BE2C (cell line): ENCODE results near the gene HDAC8.

Experiments
- DNase-seq: peaks from one replicate; pipeline ENCODE4 v3.0.0-alpha.2; 2020
- H3K27me3 ChIP-seq: fragments of 250-450 bp; sonication (Bioruptor Pico); 2 replicates; pipeline ENCODE4 v1.5.1; 2020; ENCODE audit warnings: mild to moderate bottlenecking
- H3K36me3 ChIP-seq: fragments of 250-450 bp; sonication (Bioruptor Pico); 2 replicates; pipeline ENCODE4 v1.5.1; 2020; ENCODE audit warnings: mild to moderate bottlenecking
- H3K4me1 ChIP-seq: fragments of 250-450 bp; sonication (Bioruptor Pico); 2 replicates; pipeline ENCODE4 v1.5.1; 2020
- H3K4me3 ChIP-seq: 2 replicates; pipeline ENCODE4 v1.5.1; 2011; ENCODE audit warnings: low read depth, low read length
- H3K9me3 ChIP-seq: fragments of 250-450 bp; sonication (Bioruptor Pico); 2 replicates; pipeline ENCODE4 v1.5.1; 2020
- TF ChIP-seq, protein P1 (sequence below): IDR thresholded peaks from 2 replicates; pipeline ENCODE4 v1.5.1; 2012; ENCODE audit warnings: mild to moderate bottlenecking, low read depth, low read length

HDAC8 gene

DNA sequence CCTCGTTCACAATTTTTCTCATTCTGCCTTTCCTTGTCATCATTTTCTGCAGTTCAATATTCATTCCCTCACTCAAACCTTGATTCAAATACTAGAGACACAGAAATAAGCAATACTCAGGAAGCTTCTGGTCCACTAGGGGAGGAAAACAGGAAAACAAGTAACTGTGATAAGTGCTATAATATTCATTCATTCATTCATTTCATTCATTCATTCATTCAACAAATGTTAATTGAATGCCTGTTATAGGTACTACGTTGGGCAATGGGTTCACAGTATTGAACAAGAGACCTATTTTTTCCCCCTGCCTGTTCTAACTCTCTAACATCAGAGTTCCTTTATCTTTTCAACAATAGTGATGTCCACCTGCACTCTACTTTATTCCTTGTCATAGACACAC lies 104.0 kb downstream of the HDAC8 start:
- no peak for DNase-seq
- Histone ChIP-seq H3K36me3 (no peaks in the 10 kb centered on the region), H3K9me3 (no peaks in the 10 kb centered on the region), H3K4me3 (no peak overlapping the region), H3K27me3 (no peaks in the 10 kb centered on the region), H3K4me1 (no peaks in the 10 kb centered on the region)
- TF ChIP-seq, protein P1, sequence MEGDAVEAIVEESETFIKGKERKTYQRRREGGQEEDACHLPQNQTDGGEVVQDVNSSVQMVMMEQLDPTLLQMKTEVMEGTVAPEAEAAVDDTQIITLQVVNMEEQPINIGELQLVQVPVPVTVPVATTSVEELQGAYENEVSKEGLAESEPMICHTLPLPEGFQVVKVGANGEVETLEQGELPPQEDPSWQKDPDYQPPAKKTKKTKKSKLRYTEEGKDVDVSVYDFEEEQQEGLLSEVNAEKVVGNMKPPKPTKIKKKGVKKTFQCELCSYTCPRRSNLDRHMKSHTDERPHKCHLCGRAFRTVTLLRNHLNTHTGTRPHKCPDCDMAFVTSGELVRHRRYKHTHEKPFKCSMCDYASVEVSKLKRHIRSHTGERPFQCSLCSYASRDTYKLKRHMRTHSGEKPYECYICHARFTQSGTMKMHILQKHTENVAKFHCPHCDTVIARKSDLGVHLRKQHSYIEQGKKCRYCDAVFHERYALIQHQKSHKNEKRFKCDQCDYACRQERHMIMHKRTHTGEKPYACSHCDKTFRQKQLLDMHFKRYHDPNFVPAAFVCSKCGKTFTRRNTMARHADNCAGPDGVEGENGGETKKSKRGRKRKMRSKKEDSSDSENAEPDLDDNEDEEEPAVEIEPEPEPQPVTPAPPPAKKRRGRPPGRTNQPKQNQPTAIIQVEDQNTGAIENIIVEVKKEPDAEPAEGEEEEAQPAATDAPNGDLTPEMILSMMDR = no peak

DNA sequence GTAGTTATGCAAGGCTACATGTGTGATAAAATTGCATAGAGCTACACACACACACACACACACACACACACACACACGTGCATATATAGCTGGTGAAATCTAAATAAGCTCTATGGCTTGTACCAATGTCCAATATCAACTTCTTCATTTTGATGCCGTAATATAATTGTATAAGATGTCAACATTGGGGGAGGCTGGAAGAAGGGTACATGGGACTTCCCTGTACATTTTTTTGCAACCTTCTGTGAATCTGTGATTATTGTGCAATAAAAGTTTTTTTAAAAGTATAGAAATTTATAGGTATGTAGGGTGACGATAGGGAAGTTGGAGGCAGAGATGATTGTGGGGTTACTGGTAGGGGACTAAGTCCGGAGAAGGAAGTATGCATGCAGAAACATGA lies 105.5 kb downstream of the HDAC8 start:
- TF ChIP-seq, protein P1 = no peak
- Histone ChIP-seq H3K9me3 (no peaks in the 10 kb centered on the region), H3K36me3 (no peaks in the 10 kb centered on the region), H3K4me1 (no peaks in the 10 kb centered on the region), H3K4me3 (no peak overlapping the region), H3K27me3 (no peaks in the 10 kb centered on the region)
- no peak for DNase-seq

DNA sequence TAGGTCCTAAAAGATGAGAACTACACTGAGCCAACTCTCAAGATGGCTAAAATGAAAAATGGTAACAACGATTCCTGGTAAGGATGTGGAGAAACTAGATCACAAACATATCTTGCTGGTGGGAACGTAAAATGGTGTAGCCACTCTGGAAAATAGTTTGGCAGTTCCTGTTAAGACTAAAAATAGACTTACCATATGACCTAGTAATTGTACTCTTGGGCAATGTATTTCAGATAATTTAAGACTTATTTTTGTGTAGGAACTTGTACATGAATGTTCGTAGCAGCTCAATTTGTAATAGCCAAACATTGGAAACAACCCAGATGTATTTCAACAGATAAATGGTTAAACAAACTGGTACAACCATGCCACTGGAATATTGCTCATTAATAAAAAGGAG lies 106.2 kb downstream of the HDAC8 start:
- DNase-seq = no peak
- Histone ChIP-seq H3K27me3 (no peaks in the 10 kb centered on the region), H3K9me3 (no peaks in the 10 kb centered on the region), H3K36me3 (no peaks in the 10 kb centered on the region), H3K4me1 (no peaks in the 10 kb centered on the region), H3K4me3 (no peak overlapping the region)
- TF ChIP-seq, protein P1 = no peak

DNA sequence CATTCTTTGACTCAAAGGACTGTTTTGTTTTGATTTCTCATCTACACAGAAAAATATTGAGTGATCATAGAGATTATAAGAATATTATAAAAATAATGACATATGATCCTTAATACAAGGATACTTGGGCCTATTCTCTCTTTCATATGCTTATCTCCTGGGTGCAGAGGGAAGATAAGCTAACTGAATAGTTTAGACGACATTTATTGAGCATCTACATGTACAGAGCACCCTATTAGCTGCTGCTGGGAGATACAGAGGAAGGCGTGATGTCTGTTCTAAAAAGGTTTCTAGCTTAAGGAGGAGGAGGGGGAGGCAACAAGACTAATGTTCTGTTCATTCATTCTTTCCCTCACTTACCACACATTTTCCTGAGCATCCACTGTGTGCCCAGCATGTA lies 106.8 kb downstream of the HDAC8 start:
- Histone ChIP-seq H3K27me3 (no peaks in the 10 kb centered on the region), H3K4me1 (no peaks in the 10 kb centered on the region)
- TF ChIP-seq, protein P1 = no peak

DNA sequence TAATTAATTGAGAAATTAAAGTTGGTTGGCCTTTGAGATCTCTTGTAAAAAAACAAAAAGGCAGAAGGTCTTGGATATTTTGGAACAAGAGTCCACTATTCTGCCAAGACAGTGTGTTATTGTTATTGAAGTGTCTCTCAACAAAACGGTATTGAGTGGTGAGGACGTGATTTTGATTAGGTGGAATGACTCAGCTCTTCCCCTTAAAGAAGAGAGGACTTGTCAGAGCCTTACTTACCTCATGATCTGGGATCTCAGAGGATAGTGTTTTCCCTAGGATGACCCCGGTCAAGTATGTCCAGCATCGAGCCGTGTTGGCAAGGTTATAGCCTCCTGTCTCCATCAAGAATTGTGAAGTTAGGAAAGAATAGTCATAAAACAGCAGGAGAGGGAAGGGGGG lies 110.9 kb downstream of the HDAC8 start:
- Histone ChIP-seq H3K4me1 (no peaks in the 10 kb centered on the region), H3K27me3 (no peaks in the 10 kb centered on the region), H3K9me3 (no peaks in the 10 kb centered on the region), H3K4me3 (no peak overlapping the region), H3K36me3 (no peaks in the 10 kb centered on the region)
- TF ChIP-seq, protein P1 = no peak
- no peak for DNase-seq

More for the DNA sequence above, 106.8 kb downstream of the HDAC8 start:
- no peak overlapping the region for H3K4me3 ChIP-seq
- no peaks in the 10 kb centered on the region for H3K36me3 ChIP-seq
- DNase-seq = no peak
- no peaks in the 10 kb centered on the region for H3K9me3 ChIP-seq

DNA sequence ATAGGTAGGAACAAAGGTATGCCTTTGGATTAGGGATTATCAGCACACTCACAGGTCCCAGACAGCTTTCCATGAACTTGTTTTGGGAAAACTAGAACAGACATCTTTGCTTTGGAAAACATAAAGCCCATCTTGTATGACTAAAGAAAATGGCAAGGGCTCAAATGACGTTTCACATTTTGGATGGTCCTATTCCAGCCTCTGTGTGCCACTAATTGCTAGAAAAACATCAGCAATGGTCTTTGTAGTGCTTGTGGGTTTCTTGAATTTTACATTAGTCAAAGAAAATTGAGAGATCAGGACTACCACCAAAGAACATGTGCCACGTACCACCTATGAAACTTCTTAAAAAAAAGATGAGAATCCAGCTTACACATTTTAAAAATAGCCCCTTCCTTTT lies 111.4 kb downstream of the HDAC8 start:
- Histone ChIP-seq H3K9me3 (no peaks in the 10 kb centered on the region), H3K27me3 (no peaks in the 10 kb centered on the region), H3K36me3 (no peaks in the 10 kb centered on the region), H3K4me3 (no peak overlapping the region), H3K4me1 (no peaks in the 10 kb centered on the region)
- no peak for DNase-seq
- TF ChIP-seq, protein P1 = no peak
